Activated naive CD4-positive, alpha-beta T cell treated with anti-CD3 and anti-CD28 coated beads, Interleukin-2, amount 50 U/mL, for 24 hours (primary cell): Measurements from ENCODE around the gene INHBE.
"Not testable (repeated sequence)": the region's sequence is repeated elsewhere in the genome, so short reads cannot be mapped to it uniquely, and the experiment has no call there.

Experiments
- H3K27ac Mint-ChIP-seq: one replicate; pipeline ENCODE4 v1.8.0; 2021; ENCODE audit warnings: mild to moderate bottlenecking, mixed read lengths
- H3K27me3 Mint-ChIP-seq: one replicate; pipeline ENCODE4 v1.8.0; 2021; ENCODE audit warnings: mixed read lengths
- H3K36me3 Mint-ChIP-seq: one replicate; pipeline ENCODE4 v1.8.0; 2021; ENCODE audit warnings: mixed read lengths
- H3K4me1 Mint-ChIP-seq: one replicate; pipeline ENCODE4 v1.8.0; 2021; ENCODE audit warnings: mixed read lengths
- H3K4me3 Mint-ChIP-seq: one replicate; pipeline ENCODE4 v1.8.0; 2021; ENCODE audit warnings: mild to moderate bottlenecking, mixed read lengths
- H3K9me3 Mint-ChIP-seq: one replicate; pipeline ENCODE4 v1.8.0; 2021; ENCODE audit warnings: mixed read lengths

Gene INHBE, protein sequence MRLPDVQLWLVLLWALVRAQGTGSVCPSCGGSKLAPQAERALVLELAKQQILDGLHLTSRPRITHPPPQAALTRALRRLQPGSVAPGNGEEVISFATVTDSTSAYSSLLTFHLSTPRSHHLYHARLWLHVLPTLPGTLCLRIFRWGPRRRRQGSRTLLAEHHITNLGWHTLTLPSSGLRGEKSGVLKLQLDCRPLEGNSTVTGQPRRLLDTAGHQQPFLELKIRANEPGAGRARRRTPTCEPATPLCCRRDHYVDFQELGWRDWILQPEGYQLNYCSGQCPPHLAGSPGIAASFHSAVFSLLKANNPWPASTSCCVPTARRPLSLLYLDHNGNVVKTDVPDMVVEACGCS

DNA sequence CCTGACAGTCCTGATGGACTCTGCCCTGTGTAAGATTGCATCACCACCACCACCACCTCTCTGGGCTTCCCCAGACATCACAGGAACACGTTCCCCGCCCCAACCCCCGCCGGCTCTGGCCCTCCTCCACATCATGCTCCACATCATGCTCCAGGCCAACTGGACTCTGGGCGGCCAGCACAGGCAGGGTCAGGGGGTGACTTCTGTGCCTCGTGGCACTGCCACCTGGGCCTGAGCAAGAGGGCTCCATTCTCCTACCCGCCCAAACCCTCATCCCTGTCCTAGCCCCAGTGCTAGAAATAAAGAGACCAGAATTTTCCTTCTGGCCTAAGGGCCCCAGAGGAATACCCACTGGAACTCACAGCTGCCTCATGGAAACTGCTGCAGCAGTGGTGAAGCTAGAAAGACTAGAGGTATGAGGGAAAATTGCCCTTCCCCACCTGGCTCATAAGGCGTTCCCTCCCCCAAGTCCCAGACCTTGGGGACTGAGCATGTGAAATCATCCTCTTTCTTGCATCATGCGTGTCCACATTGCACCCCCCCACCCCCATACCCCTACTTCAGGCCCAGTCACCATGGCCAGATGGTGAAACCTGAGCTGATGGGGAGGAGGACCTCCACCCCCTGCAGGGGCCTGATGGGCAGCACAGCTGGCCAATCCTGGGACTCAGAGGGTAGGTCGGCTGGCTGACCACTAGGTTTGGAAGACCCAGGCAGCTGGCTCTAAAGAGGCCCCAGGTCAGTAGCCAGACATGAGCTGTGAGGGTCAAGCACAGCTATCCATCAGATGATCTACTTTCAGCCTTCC is at the start of gene INHBE:
TSS of gene INHBE (plus strand) at position 742 of the 808 bp plus-strand sequence. CDS start 230 bp downstream, outside the sequence.
- H3K4me1 Mint-ChIP-seq: peaks cover 21% of the 10 kb centered on the region
- H3K27me3 Mint-ChIP-seq: no peaks in the 10 kb centered on the region
- H3K4me3 Mint-ChIP-seq: peak within 1 kb of the TSS; percentile 51
- no peaks in the 10 kb centered on the region for H3K9me3 Mint-ChIP-seq
- H3K36me3 Mint-ChIP-seq: no peaks in the 10 kb centered on the region
- H3K27ac Mint-ChIP-seq: peak within 1 kb of the TSS; percentile 35

DNA sequence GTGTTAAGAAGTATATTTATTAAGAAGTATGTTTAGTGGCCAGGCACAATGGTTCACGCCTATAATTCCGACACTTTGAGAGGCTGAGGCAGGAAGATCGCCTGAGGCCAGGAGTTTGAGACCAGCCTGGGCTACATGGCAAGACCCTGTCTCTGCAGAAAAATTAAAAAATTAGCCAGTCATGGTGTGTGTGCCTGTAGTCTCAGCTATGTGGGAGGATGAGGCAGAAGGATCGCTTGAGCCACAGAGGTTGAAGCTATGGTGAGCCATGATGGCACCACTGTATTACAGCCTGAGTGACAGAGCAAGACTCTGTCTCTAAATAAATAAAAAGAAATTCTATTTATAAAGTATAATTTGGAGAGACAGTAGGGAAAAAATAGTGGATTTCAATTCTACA is 44.6 kb upstream of the INHBE start:
- no peaks in the 10 kb centered on the region for H3K27me3 Mint-ChIP-seq
- H3K36me3 Mint-ChIP-seq: peaks cover 7% of the 10 kb centered on the region
- no peak overlapping the region for H3K4me3 Mint-ChIP-seq
- H3K27ac Mint-ChIP-seq: no peak overlapping the region
- H3K4me1 Mint-ChIP-seq: peaks cover 49% of the 10 kb centered on the region
- no peaks in the 10 kb centered on the region for H3K9me3 Mint-ChIP-seq

DNA sequence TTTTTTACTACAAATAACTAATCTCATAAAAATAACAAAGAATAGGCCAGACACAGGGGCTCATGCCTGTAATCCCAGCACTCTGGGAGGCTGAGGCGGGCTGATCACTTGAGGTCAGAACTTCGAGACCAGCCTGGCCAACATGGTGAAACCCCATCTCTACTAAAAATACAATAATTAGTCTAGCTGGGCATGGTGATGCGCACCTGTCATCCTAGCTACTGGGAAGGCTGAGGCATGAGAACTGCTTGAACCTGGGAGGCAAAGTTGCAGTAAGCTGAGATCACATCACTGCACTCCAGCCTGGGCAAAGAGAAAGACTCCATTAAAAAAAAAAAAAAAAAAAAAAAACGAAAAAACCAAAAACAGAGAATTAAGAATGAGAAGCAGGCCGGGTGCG is 40.9 kb upstream of the INHBE start:
- not testable (repeated sequence) for H3K27ac Mint-ChIP-seq, H3K36me3 Mint-ChIP-seq, H3K27me3 Mint-ChIP-seq, H3K9me3 Mint-ChIP-seq, H3K4me3 Mint-ChIP-seq
- H3K4me1 Mint-ChIP-seq: peaks cover 62% of the 10 kb centered on the region

DNA sequence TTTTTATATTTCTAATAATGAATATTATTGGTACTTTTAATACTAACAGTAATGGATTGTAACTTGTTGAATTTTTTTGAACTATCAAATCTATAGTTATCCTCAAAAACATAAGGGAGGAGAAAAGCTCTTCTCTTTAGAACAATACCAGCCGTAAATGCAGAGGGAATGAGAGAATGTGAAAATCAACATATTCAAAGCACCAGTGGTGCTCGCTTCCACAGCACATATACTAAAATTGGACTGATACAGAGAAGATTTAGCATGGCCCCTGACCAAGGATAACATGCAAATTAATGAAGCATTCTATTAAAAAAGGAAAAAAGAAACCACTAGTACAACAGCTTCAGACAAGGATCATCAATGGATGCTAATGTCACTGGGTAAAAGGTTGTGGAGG is 40.0 kb upstream of the INHBE start:
- no peak overlapping the region for H3K4me3 Mint-ChIP-seq
- no peaks in the 10 kb centered on the region for H3K9me3 Mint-ChIP-seq
- H3K27ac Mint-ChIP-seq: no peak overlapping the region
- peaks cover 62% of the 10 kb centered on the region for H3K4me1 Mint-ChIP-seq
- peaks cover 9% of the 10 kb centered on the region for H3K36me3 Mint-ChIP-seq
- no peaks in the 10 kb centered on the region for H3K27me3 Mint-ChIP-seq

DNA sequence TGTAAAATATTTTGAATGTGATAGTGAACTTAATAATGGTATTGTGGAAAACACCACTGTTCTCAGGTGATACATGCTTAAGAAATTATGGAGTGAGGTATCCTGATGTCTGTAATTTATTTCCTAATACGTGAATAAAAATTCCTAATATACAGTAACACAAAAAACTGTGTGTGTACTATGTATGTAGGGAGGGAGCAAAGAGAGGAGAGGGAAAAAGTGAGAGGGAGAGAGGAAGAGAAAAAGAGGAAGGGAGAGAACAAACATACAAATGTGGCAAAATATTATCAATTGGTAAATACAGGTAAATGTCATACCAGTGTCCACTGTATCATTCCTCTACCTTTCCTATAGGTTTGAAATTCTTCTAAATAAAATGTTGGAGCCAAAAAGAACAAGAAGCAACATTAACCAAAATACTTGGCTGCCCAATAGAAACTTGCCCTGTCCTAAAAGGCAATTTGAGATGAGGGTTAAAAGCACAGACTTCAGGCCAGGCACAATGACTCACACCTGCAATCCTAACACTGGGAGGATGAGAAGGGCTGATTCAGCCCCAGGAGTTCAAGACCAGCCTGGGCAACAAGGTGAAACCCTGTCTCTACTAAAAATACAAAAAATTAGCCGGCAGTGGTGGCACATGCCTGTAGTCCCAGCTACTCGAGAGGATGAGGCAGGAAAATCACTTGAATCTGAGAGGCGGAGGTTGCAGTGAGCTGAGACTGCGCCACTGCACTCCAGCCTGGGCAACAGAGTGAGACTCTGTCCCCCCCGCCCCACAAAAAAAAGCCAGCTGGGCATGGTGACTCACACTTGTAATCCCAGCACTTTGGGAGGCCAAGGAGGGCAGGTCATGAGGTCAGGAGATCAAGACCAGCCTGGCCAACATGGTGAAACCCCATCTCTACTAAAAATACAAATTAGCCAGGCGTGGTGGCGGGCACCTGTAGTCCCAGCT is 38.8 kb upstream of the INHBE start:
- no peak overlapping the region for H3K4me3 Mint-ChIP-seq
- H3K4me1 Mint-ChIP-seq: peaks cover 62% of the 10 kb centered on the region
- H3K27me3 Mint-ChIP-seq: no peaks in the 10 kb centered on the region
- H3K36me3 Mint-ChIP-seq: peaks cover 11% of the 10 kb centered on the region
- no peaks in the 10 kb centered on the region for H3K9me3 Mint-ChIP-seq
- H3K27ac Mint-ChIP-seq: no peak overlapping the region

DNA sequence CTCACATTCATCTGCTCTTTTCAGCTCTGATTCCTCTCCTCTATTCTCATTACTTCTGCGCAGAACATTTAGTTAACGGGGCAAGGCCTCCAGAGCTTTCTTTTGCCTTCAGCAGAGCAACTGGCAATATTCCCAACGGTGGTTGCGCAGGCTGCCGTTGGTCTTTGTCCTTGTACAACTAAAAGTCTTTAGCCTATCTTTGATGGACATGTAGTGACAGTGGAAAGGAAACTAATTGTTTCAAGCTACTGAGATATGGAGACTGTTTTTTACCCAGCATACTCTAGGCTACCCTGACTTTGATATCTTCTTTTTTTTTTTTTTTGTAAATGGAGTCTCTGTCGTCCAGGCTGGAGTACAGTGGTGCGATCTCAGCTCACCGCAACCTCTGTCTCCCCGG is 36.9 kb upstream of the INHBE start:
- H3K27ac Mint-ChIP-seq: peak overlapping the region; percentile 53
- no peak overlapping the region for H3K4me3 Mint-ChIP-seq
- no peaks in the 10 kb centered on the region for H3K27me3 Mint-ChIP-seq
- H3K9me3 Mint-ChIP-seq: no peaks in the 10 kb centered on the region
- H3K36me3 Mint-ChIP-seq: peaks cover 14% of the 10 kb centered on the region
- peaks cover 52% of the 10 kb centered on the region for H3K4me1 Mint-ChIP-seq

DNA sequence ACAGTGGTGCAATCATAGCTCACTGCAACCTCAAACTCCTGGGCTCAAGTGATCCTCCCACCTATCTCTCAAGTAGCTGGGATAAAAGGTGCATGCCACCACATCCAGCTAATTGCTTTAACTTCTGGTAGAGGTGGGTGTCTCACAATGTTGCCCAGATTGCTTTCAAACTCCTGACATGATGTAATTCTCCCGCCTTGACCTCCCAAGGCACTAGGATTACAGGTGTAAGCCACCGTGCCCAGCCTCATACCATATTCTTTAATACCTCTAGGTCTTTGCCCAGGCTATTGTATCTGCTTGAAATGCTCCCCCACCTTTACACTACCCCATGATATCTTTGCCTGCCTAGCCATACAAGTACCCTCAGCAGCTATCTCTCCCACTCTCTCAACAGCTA is 35.6 kb upstream of the INHBE start:
- Mint-ChIP-seq H3K27me3 (no peaks in the 10 kb centered on the region), H3K36me3 (peaks cover 16% of the 10 kb centered on the region), H3K27ac (no peak overlapping the region), H3K9me3 (no peaks in the 10 kb centered on the region), H3K4me3 (no peak overlapping the region), H3K4me1 (peaks cover 55% of the 10 kb centered on the region)

DNA sequence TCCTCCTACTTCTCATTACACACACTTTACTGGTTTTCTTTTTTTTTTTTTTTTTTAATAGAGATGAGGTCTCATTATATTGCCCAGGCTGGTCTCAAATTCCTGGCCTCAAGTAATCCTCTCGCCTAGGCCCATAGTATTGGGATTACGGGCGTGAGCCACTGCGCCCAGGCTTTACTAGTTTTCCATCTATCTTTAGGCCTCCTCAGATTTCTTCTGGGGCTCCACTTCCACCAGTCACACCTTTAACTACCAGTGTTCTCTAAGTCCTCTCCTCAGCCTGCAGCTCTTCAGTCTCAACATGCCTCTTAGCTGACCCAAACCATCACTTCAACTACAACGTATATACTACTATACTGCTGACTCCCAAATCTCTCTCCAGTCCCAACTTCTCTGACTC is 34.6 kb upstream of the INHBE start:
- Mint-ChIP-seq H3K27ac (no peak overlapping the region), H3K4me1 (peaks cover 47% of the 10 kb centered on the region), H3K9me3 (no peaks in the 10 kb centered on the region), H3K4me3 (no peak overlapping the region), H3K36me3 (peaks cover 16% of the 10 kb centered on the region), H3K27me3 (no peaks in the 10 kb centered on the region)

DNA sequence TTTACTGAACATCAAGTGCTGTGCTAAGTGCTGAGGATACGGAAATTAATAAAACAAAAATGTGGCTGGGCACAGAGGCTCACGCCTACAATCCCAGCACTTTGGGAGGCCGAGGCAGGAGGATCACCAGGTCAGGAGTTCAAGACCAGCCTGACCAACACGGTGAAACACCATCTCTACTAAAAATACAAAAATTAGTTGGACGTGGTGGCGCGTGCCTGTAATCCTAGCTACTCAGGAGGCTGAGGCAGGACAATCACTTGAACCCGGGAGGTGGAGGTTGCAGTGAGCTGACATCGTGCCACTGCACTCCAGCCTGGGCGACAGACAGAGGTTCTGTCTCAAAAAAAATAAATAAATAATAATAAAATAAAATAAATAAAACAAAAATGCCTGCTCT is 28.2 kb upstream of the INHBE start:
- not testable (repeated sequence) for H3K9me3 Mint-ChIP-seq, H3K36me3 Mint-ChIP-seq, H3K27me3 Mint-ChIP-seq, H3K4me3 Mint-ChIP-seq
- Mint-ChIP-seq H3K4me1 (peaks cover 46% of the 10 kb centered on the region), H3K27ac (peak overlapping the region; percentile 30)

DNA sequence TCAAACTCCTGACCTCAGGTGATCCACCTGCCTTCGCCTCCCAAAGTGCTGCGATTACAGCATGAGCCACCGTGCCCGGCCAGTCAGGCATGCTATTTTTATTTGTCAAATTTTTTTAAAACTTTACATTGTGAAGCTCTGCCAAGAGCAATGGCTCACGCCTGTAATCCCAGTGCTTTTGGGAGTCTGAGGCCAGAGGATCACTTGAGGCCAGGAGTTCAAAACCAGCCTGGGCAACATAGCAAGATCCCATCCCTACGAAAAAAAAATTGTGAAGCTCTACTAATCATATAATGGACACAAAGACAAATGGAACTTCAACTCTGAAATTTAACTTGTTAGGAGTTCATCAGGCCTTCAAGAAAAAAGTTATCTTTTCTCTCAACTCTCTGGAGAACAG is 26.1 kb upstream of the INHBE start:
- Mint-ChIP-seq H3K27me3 (no peaks in the 10 kb centered on the region), H3K36me3 (peaks cover 2% of the 10 kb centered on the region), H3K27ac (peak overlapping the region; percentile 91), H3K9me3 (no peaks in the 10 kb centered on the region), H3K4me1 (peaks cover 46% of the 10 kb centered on the region), H3K4me3 (peak overlapping the region; percentile 97)

DNA sequence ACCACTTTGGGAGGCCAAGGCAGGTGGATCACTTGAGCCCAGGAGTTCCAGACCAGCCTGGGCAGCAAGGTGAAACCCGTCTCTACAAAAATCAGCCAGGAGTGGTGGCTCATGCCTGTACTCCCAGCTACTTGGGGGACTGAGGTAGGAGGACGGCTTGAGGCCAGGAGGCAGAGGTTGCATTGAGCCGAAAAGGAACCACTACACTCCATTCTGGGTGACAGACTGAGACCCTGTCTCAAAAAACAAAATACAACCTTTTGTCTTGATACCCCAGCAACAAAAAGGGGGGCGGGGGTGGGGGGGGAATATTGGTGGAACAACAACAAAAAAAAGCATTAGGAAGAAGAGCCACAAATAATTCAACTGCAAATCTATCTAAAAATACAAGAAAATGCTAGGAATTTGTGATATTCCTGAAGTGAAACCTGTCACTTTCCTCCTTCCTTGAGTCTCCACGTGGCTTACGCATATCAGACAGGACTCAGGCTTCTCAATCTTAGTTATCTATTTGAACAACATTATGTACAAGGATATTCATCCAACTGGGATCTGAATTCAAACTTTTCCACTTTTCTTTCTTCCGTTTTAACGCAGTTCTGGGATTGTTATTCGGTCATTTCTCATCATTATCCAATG is 25.5 kb upstream of the INHBE start:
- Mint-ChIP-seq H3K27me3 (no peaks in the 10 kb centered on the region), H3K4me3 (peak overlapping the region; percentile 97), H3K27ac (peak overlapping the region; percentile 100), H3K4me1 (peaks cover 42% of the 10 kb centered on the region), H3K9me3 (no peaks in the 10 kb centered on the region), H3K36me3 (no peaks in the 10 kb centered on the region)

DNA sequence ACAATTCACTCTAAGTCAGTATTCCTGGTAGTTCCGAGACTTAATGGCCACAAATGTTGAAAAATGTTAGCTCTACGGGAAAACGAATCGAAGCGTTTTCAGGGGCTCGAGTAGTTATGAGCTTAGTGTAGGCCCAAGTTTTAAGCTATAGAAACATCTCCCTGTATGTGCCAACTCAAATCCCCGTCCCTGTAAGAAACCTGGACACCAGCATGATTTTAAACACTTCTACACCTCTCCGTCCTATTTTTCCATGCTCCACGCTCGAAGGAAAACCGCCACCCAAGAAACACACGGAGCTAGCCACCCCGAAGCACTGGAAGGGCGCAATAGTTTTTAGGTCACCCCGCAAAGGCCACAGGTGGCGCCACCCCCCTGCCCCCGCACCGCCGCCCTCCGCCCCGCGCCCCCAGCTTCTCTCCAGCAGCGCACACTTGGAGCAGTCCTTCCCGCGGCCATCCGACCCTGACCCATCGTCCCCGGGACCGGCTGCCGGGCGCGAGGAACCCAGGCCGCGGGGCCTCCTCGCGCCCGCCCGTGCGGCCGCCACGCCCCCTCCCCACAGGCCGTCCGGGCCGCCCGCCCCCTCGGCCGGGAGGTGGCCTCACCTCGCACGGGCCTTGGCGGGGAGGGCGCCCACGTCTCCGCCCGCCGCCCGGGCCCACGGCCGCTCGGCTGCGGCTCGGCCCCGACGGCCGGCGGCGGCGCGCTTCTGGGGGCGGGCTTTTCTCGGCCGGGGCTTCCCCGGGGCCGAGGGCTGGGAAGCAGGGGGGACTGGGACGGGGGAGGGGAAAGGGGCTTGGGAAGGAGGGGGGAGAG is 24.8 kb upstream of the INHBE start:
- H3K9me3 Mint-ChIP-seq: no peaks in the 10 kb centered on the region
- H3K36me3 Mint-ChIP-seq: no peaks in the 10 kb centered on the region
- H3K27me3 Mint-ChIP-seq: no peaks in the 10 kb centered on the region
- peaks cover 42% of the 10 kb centered on the region for H3K4me1 Mint-ChIP-seq
- peak overlapping the region; percentile 97 for H3K4me3 Mint-ChIP-seq
- peak overlapping the region; percentile 100 for H3K27ac Mint-ChIP-seq

DNA sequence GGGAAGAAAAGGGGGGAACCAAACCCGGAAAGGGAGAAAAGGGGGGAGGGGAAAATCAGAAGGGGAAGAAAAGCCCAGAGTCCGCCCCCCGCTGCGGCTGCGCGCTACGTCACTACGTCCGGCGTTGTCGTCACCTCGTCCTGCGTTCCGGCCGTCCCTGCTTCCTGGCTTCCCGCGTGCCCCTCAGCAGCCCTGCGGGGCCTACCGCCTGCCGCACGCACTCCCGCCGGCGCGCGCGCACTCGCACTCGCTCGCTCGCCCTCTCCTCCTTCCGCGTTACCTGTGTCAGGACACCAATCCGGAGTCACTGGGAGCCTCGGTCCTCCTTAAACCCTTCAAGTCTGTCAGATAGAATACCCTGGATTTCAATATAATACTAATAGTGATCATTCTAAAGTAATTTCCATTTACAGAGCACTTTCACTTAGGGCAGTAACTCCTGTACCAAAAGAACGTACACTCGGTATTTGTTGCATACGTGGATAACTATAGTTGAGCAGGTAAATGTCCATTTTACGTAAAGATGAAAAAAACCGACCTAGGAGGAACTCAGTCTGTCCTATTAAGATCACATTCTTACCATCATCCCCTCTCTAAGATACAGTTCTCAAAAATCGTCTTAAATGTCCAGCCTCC is 24.1 kb upstream of the INHBE start, which contains the start of gene R3HDM2:
TSS of gene R3HDM2 (minus strand) at position 113 of the 636 bp plus-strand sequence. CDS start 120,615 bp downstream, outside the sequence.
- no peaks in the 10 kb centered on the region for H3K36me3 Mint-ChIP-seq
- no peaks in the 10 kb centered on the region for H3K9me3 Mint-ChIP-seq
- H3K27me3 Mint-ChIP-seq: no peaks in the 10 kb centered on the region
- H3K4me3 Mint-ChIP-seq: peak within 1 kb of the TSS; percentile 97
- peaks cover 38% of the 10 kb centered on the region for H3K4me1 Mint-ChIP-seq
- peak within 1 kb of the TSS; percentile 100 for H3K27ac Mint-ChIP-seq

DNA sequence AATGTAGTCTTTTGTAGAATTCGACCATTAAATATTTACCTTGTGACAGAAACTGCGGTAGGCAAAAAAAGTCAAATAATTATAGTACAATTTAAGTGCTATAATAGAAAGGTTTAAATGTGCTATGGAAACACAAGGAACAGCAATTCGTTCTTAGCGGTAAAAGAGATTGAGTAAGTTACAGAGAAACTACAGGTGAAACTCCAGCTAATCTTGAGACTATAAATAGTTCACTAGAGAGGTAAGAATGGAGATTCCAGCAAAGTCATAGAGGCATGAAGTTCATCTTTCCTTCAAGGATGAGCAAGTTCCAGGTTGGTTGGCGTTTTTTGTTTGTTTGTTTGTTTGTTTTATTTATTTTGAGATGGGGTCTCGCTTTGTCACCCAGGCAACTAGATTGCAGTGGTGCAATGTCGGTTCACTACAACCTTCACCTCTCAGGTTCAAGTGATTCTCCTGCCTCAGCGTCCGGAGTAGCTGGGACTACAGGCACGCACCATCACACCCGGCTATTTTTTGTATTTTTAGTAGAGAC is 23.4 kb upstream of the INHBE start:
- H3K4me1 Mint-ChIP-seq: peaks cover 33% of the 10 kb centered on the region
- H3K9me3 Mint-ChIP-seq: no peaks in the 10 kb centered on the region
- H3K4me3 Mint-ChIP-seq: peak overlapping the region; percentile 97
- H3K27me3 Mint-ChIP-seq: no peaks in the 10 kb centered on the region
- H3K36me3 Mint-ChIP-seq: no peaks in the 10 kb centered on the region
- peak overlapping the region; percentile 100 for H3K27ac Mint-ChIP-seq
